GM19438 (cell line): ENCODE measurements around the gene PLXDC2.
A peak's percentile ranks its signal among the peaks of the same experiment; 100 is the strongest.

Source experiments
- ATAC-seq: cut with Tn5 transposase; IDR thresholded peaks from one replicate; pipeline ENCODE4 v1.9.1; 2021; ENCODE audit warnings: low read depth; ENCODE audit not compliant: unreplicated experiment

PLXDC2 gene

GRCh38 chr10:19815036-19815730, 1.0 kb upstream of the PLXDC2 start:
- ATAC-seq = peak; percentile 8

DNA sequence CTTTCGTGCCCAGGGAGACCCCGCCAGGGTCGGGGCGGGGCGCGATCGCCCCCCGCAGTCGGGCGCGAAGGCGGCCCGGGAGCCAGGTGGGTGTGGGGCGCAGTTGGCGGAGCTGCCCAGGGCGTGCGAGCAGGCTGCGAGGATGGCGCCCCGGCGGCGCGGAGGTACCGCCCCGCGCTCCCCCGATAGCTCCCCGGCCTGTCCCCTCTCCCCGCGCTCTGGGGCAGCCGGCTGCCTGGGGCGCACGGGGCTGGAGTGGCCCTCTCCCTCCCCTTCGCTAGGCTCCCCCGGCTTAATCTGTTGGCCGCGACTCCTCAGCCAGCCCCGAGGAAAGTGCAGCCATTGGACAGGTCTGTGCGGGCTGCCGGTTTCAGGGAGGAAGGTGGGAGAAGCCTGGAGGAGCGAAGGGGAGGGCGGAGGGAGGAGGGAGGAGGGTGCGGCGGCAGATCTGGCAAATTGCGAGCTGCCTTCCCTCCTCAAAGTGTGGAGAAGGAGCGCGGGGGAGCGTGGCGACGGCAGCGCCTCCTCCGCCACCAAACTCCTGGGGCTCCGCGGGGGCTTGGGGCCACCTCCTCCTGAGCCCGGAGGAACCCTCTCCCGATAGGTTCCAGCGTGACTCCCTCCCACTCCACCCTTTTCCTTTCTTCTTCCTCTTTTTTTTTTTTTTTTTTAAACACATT, 361 bp upstream of the PLXDC2 start:
- ATAC-seq = peak; percentile 30

DNA sequence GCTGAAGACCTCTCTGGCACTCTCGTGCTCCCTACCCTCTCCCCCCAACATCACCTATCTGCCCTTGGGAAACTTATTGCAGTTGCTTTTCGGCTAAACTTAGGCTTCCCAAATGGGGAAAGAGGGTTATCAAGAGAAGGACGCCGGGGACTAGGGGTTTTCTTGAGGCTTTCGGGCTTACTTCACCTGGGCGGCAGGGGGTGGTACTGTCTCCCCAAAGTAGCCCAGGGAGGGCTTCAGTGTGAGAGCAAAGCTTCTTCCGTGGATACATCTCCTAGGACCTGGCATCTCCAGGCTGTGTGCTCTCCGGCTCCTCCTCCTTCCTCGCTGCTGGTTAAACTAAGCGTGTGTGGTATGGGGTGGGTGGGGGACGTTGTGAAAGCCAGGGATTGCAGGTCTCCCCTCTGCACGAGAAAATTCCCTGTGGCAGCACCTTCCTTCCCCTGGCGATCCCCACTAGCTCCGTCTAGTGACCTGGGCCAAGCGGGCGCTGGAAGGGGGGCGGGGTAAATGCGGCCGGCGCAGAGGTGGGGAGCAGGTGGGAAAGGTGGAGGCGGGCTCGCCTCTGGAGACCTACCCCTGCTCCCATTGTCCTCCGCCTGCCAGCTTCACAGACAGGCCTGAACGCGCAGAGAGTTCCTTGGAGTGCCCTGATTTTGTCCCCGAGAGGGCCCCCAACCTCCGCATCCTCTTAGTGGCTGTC, 1.1 kb downstream of the PLXDC2 start:
- peak; percentile 35 for ATAC-seq

- no peak for ATAC-seq
Observed at GRCh38 chr10:19818876-19819275, 2.6 kb downstream of the PLXDC2 start.

DNA sequence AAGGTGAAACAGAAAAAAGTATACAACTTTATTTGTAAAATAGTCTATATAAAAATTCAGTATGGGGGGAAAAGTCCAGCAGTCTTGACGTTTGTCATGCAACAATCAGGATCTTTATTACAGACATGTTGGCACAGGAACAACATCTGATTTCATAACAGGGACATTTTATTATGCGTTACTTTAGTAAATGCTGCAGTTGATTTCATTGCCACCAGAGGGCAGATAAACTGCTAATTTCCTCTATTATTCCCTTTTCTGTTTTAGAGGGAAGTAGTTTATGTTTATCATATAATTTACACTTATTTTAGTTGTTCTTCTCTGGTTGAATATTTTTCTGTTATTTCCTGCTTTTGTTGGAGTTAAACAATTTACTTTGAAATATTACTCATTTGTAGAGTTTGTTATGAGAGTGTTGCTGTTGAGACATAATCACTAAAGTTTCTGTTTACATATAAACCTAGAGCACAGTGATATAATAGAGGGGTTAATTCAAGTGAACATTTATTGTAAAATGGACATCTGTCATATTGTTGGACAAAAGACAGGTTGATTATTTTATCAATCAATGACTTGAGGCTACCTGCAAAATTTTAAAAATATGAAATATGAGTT, 3.3 kb downstream of the PLXDC2 start:
- ATAC-seq = no peak

- no peak for ATAC-seq
Observed at GRCh38 chr10:19824381-19825342, 8.4 kb downstream of the PLXDC2 start.

- no peak for ATAC-seq
Observed at GRCh38 chr10:19825700-19826099, 9.5 kb downstream of the PLXDC2 start.

GRCh38 chr10:19826712-19827111, 10.5 kb downstream of the PLXDC2 start:
- no peak for ATAC-seq

DNA sequence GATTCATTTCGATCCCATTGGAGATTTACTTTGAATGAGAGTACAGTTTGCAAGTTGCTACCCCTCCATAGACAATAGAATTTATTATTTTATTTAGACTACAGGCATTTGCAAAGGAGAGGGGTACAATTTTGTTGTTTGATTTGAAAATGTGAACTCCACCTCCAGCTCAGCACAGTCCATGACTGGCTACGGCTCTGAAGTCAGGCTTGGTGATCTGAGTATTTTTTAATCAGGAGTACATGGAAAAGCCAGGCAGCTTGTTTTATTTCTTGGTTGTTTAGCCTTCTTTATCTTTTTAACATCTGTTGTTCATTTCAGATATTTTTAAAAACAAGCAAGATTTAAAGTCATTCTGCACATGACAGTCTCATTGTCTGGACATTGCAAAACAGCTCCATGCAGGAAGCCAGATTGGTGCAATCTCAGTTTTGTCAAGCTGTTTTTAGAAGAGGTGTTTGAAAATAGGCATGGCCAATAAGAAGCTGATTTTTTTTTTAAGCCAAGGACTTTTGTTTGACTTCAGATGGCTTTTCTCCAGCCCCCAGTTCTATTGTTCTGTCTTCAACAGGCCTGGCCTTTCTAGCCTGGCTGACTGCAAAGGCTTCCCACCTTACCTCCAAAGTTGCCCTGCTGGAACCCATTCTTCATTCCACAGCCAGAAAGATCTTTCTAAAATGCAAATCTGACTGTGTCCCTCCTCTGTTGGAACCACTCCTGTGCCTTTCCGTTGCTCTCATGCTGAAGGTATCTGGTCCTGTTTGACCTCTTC, 12.2 kb downstream of the PLXDC2 start:
- no peak for ATAC-seq

GRCh38 chr10:19832699-19833098, 16.5 kb downstream of the PLXDC2 start:
- no peak for ATAC-seq

GRCh38 chr10:19833170-19833824, 17.1 kb downstream of the PLXDC2 start:
- ATAC-seq = no peak

- ATAC-seq = no peak
Observed at GRCh38 chr10:19835952-19836351, 19.7 kb downstream of the PLXDC2 start.

DNA sequence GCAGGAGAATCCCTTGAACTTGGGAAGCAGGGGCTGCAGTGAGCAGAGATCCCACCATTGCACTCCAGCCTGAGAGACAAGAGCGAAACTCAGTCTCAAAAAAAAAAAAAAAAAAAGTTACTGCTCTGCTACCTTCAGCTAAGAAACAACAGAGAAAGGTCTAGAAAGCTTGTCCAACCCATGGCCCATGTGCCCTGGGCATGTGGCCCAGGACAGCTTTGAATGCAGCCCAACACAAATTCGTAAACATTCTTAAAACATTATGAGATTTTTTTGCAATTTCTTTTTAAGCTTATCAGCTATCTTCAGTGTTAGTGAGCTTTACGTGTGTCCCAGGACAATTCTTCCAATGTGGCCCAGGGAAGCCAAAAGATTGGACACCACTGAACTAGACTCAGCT, 22.9 kb downstream of the PLXDC2 start:
- no peak for ATAC-seq

GRCh38 chr10:19839552-19839951, 23.3 kb downstream of the PLXDC2 start:
- ATAC-seq = peak; percentile 64

DNA sequence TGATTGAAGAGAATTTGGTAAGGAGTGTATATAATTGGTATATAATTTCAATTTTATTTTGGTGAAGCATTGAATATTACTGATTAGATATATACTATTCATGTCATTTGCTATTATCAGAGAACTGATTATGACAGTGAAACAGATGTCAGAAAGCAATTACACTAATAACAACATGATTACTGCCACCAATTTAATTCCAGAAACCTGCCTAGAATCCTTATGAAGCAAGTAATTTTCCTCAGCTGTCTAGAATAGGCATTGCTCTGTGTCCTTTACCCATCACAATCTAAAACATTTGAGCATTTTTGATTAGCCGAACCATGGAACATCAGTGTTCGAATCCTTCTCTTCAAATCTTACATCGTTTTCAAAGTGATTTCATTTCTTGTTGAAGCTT, 24.5 kb downstream of the PLXDC2 start:
- ATAC-seq = no peak

- no peak for ATAC-seq
Observed at GRCh38 chr10:19843487-19843886, 27.3 kb downstream of the PLXDC2 start.

DNA sequence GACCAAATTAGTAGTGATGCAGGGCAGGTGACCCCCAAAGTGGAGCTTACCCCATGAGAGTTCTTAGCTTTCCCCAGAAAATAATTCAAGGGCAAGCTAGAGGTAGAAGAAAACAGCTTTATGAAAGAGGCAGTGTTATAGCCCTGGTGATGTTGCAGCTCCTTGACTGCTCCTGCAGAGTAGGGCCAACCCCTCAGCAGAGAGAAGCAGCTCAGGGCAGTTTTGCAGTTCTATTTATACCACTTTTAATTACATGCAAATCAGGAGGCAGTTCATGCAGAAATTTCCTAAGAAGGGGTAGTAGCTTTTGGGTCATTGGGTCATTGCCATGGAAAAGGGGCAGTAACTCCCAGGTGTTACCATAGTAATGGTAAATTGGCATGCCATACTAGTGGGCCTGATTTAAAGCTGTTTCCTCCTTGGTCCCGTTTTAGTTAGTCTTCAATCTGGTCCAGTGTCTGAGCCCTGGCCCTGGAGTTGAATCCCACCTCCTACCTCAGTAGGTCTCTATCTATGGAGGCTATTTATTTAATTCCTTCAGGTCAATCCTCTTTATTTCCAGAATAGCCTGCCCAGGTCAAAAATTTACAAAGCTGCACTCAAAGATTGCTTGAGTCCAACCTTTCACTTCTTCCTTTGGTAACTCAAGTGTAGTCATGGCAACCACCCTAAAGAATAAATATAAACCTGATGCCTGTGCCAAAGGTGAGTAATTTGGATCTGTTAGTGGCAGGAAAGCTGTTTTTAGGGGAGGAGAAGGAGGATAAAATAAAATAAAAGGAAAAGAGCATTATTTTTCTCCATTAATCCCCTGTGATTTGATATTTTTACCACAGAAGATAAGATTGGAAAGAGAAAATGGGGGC, 29.5 kb downstream of the PLXDC2 start:
- ATAC-seq = no peak

- ATAC-seq = no peak
Observed at GRCh38 chr10:19847321-19847720, 31.1 kb downstream of the PLXDC2 start.
